ENCODE measurements around the gene IFIT2.

DNA sequence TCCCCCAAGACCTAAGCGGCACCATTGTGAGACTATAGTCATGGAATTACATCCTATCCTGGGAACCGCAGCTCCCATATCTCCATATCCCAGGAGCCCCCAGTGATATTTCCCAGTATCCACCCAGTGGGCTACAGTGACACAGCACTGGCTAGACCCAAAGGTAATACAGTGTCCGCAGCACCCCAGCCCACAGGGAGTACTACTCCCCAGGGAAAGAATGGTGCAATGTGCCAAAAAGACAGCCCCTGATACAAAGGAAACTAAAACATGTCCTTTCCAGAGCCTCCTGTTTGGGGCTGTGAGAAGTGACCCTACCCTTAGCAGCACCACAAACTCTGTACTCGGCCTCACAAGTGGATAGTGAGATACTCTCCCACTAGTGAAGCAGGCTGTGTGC, 4.5 kb upstream of the IFIT2 start:
- TF ChIP-seq JUN (IDR thresholded peaks at IDR 0.05; ENCODE audit: borderline replicate concordance, insufficient read depth, insufficient read length, low read depth) (no peak), CTCF (IDR thresholded peaks at IDR 0.05; ENCODE audit: extremely low read depth in 1 of 2, insufficient read depth in 1 of 2, low read depth in 1 of 2, low read length in 2 of 2) (no peak), POLR2AphosphoS5 (IDR thresholded peaks at IDR 0.05; ENCODE audit: insufficient read depth, low read depth, low read length) (no peak), POLR2A (IDR thresholded peaks at IDR 0.05; ENCODE audit: low read depth, low read length) (no peak)

All from endothelial cell of umbilical vein (primary cell).